HUES64 (cell line): Measurements from ENCODE around the gene DDR1.

ENCODE experiments used
- H3K27ac ChIP-seq: 2 replicates; pipeline ENCODE4 v1.7.0; 2013; ENCODE audit warnings: low read depth, low read length, inconsistent platforms
- H3K27me3 ChIP-seq: 2 replicates; pipeline ENCODE4 v1.6.1; 2013; ENCODE audit warnings: mild to moderate bottlenecking, low read length; ENCODE audit not compliant: insufficient read depth
- H3K36me3 ChIP-seq: 2 replicates; pipeline ENCODE4 v1.6.1; 2013; ENCODE audit warnings: mild to moderate bottlenecking, low read length; ENCODE audit not compliant: insufficient read depth
- H3K4me1 ChIP-seq: 2 replicates; pipeline ENCODE4 v1.6.1; 2013; ENCODE audit warnings: mild to moderate bottlenecking, low read length, moderate library complexity; ENCODE audit not compliant: insufficient read depth
- H3K4me3 ChIP-seq: 2 replicates; pipeline ENCODE4 v1.5.1; 2013; ENCODE audit warnings: mild to moderate bottlenecking, low read length, moderate library complexity
- H3K9ac ChIP-seq: 2 replicates; pipeline ENCODE4 v1.6.1; 2013; ENCODE audit warnings: mild to moderate bottlenecking, low read depth, low read length
- H3K9me3 ChIP-seq: 2 replicates; pipeline ENCODE4 v1.6.1; 2013; ENCODE audit warnings: low read depth, low read length; ENCODE audit not compliant: insufficient read depth
- WGBS: fragments of 150-250, 120-280 bp; methylation state at CpG from one replicate; pipeline ENCODE4 v1.1.7; 2013; ENCODE audit warnings: missing lambda C conversion rate; 5-methylcytosine and 5-hydroxymethylcytosine counted together

DDR1 gene

GRCh38 chr6:30882759-30883684, 1.3 kb upstream of the DDR1 start:
- 24% methylated on average over 15 of the region's 15 CpGs for WGBS
- no peaks in the 10 kb centered on the region for H3K27me3 ChIP-seq
- H3K4me3 ChIP-seq, result peak overlapping the region; percentile 72
- peak overlapping the region; percentile 57 for H3K9ac ChIP-seq
- H3K27ac ChIP-seq, result peak overlapping the region; percentile 50
- H3K4me1 ChIP-seq, result peaks cover 50% of the 10 kb centered on the region
- peaks cover 7% of the 10 kb centered on the region; the same call in 1 of the 2 replicates for H3K36me3 ChIP-seq
- no peaks in the 10 kb centered on the region for H3K9me3 ChIP-seq

DNA sequence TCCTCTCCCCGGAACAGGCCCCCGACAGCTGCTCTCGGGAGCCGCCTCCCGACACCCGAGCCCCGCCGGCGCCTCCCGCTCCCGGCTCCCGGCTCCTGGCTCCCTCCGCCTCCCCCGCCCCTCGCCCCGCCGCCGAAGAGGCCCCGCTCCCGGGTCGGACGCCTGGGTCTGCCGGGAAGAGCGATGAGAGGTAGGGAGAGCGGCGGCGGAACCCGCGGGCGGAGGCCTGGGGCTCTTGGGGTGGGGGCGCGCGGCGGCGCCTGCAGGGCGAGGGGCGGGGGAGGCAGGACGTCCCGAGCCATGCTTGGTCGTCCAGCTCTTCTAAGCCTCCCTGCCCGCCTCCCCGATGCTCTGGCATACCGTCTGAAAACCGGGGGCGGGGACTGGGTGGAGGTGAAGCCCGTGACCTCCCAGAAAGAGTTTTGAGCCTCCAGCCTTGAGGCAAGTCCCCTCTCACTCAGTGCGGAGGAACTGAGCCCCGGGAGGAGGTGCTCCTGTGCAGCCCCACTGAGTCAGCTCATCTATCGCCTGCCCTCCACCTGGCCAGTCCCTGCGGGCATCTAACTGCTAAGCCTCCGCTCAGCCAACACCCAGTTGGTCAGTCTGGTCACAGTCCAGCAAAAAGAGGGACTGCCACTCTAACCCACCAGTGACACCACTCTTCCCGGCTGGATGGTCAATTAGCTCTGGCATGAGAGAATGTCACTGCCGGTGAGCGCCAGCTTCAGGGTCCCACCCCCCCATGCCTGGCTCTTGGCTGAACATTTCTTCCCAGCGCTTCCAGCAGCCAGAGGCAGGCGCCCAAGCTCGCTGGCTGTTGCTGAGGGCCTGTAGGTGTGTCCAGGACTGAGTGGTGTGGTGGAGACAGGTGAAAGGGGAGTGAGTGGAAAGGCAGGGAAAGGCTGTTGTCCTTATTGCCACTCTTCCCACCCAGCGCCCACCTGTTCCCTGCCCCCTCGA, 482 bp downstream of the DDR1 start:
- Histone ChIP-seq H3K4me1 (peaks cover 54% of the 10 kb centered on the region), H3K9me3 (no peaks in the 10 kb centered on the region), H3K27ac (peak overlapping the region; percentile 89), H3K27me3 (no peaks in the 10 kb centered on the region), H3K9ac (peak overlapping the region; percentile 61), H3K36me3 (peaks cover 20% of the 10 kb centered on the region), H3K4me3 (peak overlapping the region; percentile 72)
- 3% methylated on average over 59 of the region's 59 CpGs for WGBS

DNA sequence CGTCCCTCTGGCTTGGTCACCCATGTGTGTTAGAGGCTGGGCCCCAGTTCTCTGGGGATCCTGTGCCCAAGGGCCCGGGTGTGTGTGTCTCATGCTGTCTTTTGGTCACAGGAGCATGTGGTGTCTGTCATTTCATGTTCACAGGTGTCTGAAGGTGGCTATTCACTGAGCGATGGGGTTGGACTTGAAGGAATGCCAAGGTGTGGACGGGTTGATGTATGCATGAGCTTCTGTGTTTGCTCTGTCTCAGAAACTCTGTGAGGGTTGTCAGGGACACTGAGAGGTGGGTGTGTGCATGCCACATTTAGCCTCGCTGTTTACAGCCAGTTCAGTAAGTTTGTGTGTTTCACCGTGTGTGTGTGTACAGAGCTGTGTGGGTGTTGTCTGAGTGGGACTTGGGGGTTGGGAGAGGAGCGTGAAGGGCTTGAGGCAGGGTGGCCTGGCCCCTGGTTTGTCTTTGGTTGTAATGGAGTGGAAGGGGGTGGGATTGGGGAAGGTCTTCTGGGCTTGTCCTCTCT, 1.2 kb downstream of the DDR1 start:
- no peaks in the 10 kb centered on the region for H3K27me3 ChIP-seq
- no peaks in the 10 kb centered on the region for H3K9me3 ChIP-seq
- H3K27ac ChIP-seq, result peak overlapping the region; percentile 89
- H3K9ac ChIP-seq, result peak overlapping the region; percentile 61
- peaks cover 49% of the 10 kb centered on the region for H3K4me1 ChIP-seq
- peaks cover 28% of the 10 kb centered on the region for H3K36me3 ChIP-seq
- peak overlapping the region; percentile 72 for H3K4me3 ChIP-seq
- WGBS, result 28% methylated on average over 7 of the region's 7 CpGs

DNA sequence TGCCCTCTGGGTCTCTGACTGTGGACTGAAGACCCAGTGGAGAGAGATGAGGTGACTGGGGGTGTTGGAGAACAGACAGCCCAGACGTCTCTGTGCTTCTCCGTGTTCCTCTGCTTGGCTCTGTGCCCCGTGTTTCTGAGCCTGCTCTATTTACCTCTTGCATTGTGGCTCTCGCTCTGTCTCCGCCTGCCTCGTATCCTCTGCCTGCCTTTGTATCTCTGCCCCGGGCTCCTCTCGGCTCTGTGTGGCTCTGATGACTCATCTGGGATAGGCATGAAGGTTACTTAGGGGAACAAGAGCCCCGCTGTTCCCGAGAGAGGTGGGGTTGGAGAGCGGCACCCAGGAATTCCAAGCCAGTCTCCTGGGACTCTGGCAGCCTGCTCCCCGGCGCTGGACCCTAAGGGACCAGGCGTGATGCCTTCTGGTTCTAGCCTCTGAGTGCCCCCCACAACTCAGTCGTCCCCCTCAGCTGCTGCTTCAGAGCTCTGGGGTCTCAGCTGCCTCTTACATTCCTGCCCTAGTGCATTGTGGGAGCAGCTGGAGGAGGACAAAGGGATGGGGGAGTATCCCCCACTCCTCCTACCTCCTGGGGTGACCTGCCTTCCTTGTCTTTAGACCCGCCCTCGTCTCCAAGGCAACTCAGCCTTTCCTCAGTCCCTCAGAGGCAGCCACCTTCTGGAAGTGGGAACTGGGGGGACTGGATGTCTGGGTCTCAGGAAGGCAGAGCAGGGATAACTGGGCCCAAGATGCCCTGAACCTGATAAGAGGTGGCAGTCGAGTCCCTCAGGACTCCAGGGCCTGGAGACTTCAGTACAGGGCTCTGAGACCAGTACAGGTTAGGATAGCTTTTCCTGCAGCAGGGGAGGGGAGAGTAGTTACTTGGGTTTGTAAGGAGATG, 1.9 kb downstream of the DDR1 start:
- Histone ChIP-seq H3K9me3 (no peaks in the 10 kb centered on the region), H3K4me3 (peak overlapping the region; percentile 72), H3K9ac (peak overlapping the region; percentile 61), H3K4me1 (peaks cover 46% of the 10 kb centered on the region), H3K27me3 (no peaks in the 10 kb centered on the region), H3K36me3 (peaks cover 35% of the 10 kb centered on the region), H3K27ac (peak overlapping the region; percentile 89)
- WGBS, result 5% methylated on average over 18 of the region's 18 CpGs

GRCh38 chr6:30886897-30887255, 2.6 kb downstream of the DDR1 start:
- Histone ChIP-seq H3K27me3 (no peaks in the 10 kb centered on the region), H3K4me3 (peak overlapping the region; percentile 72), H3K9ac (no peak overlapping the region), H3K36me3 (peaks cover 41% of the 10 kb centered on the region), H3K4me1 (peaks cover 40% of the 10 kb centered on the region), H3K9me3 (no peaks in the 10 kb centered on the region), H3K27ac (peak overlapping the region; percentile 89)

- Histone ChIP-seq H3K36me3 (peaks cover 54% of the 10 kb centered on the region), H3K27ac (no peak overlapping the region), H3K4me1 (peaks cover 32% of the 10 kb centered on the region), H3K9me3 (no peaks in the 10 kb centered on the region), H3K27me3 (no peaks in the 10 kb centered on the region), H3K9ac (no peak overlapping the region), H3K4me3 (no peak overlapping the region)
- 77% methylated on average over 6 of the region's 6 CpGs for WGBS
Observed at GRCh38 chr6:30887901-30888815, 3.8 kb downstream of the DDR1 start.

GRCh38 chr6:30888816-30889495, 4.6 kb downstream of the DDR1 start:
- 95% methylated on average over 18 of the region's 18 CpGs for WGBS
- peaks cover 32% of the 10 kb centered on the region for H3K4me1 ChIP-seq
- no peak overlapping the region for H3K4me3 ChIP-seq
- no peaks in the 10 kb centered on the region for H3K27me3 ChIP-seq
- no peak overlapping the region for H3K27ac ChIP-seq
- peaks cover 62% of the 10 kb centered on the region for H3K36me3 ChIP-seq
- H3K9me3 ChIP-seq, result no peaks in the 10 kb centered on the region
- no peak overlapping the region for H3K9ac ChIP-seq

DNA sequence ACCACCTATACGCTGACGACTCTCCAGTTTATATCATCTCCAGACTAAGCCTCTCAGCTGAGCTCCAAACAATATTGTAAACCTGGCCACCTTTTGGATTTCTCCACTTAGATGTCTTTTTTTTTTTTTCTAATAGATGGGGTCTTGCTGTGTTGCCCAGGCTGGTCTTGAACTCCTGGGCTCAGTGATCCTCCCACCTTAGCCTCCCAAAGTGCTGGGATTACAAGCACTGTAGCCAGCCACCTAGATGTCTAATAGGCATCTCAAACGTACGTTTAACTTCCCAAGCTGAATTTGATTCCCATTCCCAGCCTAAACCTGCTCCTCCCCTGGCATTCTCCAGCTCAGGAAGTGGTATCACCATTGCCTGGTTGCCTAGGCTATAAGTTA, 5.2 kb downstream of the DDR1 start:
- H3K4me3 ChIP-seq, result no peak overlapping the region
- peaks cover 32% of the 10 kb centered on the region for H3K4me1 ChIP-seq
- peaks cover 67% of the 10 kb centered on the region for H3K36me3 ChIP-seq
- no peaks in the 10 kb centered on the region for H3K9me3 ChIP-seq
- WGBS, result 79% methylated on average over 4 of the region's 4 CpGs
- H3K27me3 ChIP-seq, result no peaks in the 10 kb centered on the region
- no peak overlapping the region for H3K27ac ChIP-seq
- no peak overlapping the region for H3K9ac ChIP-seq

DNA sequence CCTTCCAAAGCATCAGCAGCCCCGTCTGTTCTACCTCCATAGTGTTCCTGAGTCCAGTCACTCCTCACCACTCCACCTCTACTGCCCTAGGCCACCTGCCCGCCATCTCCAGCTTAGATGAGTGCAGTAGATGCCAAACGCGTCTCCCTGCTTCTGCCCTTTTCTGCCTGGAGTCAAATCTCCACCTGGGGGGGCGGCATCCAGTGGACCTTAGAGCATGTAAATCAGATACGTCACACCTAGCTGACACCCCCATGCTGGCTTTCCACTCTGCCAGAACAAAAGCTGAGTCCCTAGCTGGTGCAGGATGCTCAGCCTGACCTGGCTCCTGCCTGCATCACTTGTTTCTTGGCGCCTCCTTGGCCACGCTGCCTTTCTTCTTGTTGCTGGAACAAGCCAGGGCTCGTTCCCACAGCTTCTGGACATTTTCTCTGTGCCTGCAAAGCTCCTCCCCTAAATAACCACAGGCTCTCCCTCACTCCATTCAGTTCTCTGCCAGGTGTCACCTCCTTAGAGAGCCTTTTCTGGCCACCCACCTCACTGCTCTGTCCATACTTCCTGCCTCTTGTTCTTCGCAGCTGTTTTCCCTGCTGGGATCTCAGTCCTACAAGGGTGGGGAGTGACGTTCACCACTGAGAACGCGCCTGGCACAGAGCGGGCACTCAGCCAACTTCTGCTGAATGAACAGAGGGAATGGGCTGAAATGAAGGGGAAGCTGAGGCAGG, 5.8 kb downstream of the DDR1 start:
- Histone ChIP-seq H3K9ac (no peak overlapping the region), H3K27me3 (no peaks in the 10 kb centered on the region), H3K4me3 (no peak overlapping the region), H3K27ac (0 out of 2 replicates have a peak overlapping the region, but pooled peaks have one; percentile 29), H3K36me3 (peaks cover 73% of the 10 kb centered on the region), H3K9me3 (no peaks in the 10 kb centered on the region), H3K4me1 (peaks cover 31% of the 10 kb centered on the region)
- 90% methylated on average over 14 of the region's 14 CpGs for WGBS
